GM19452 (cell line): Measurements from ENCODE around the gene RADX.

Experiments
- ATAC-seq: cut with Tn5 transposase; IDR thresholded peaks from one replicate; pipeline ENCODE4 v1.9.1; 2021; ENCODE audit not compliant: unreplicated experiment

Gene RADX

DNA sequence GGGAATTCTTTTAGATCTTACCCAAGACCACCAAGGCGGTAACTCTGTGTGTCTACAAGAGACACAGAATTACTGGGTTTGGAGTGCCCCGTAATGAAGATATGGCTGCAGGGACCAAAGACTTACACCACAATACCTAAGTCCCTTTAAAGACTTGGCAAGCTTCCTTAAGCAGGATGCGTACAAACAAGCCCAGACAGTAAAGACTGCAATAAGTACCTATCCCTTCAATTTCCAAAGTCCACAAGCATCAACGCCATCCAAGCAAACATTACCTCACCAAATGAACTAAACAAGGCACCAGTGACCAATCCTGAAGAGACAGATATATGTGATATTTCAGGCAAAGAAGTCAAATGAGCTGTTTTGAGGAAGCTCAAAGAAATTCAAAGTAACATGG is 72.4 kb downstream of the RADX start:
- ATAC-seq: no peak

DNA sequence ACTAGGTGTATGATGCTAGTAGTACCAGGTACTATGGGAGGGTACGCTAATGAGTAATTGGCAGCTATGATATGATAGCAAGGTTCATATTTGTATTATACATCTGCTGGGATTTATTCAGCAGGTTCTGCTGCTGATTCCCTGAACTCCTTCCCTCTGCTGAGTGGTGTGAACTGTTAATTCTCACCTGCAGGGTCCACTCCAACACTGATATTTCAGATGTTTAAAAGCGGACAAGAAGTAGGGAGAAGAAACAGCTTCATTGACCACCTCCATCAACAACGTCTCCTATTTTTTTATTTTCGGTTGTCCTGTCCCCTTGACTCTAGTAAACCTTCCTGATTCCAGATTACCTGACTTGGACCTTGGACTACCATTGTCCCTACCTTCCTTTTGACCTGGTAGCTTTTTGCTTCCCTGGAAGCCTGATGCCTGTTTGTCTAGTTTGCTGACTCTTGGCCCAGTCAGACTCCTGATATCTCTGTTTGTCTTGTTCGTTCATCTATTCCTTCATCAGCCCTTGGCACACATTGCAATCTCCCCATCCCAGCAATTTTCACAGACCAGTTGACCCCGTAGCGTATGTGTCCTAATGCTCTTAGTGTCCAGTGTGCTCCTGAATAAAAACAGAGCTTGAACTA is 80.8 kb downstream of the RADX start:
- no peak for ATAC-seq

DNA sequence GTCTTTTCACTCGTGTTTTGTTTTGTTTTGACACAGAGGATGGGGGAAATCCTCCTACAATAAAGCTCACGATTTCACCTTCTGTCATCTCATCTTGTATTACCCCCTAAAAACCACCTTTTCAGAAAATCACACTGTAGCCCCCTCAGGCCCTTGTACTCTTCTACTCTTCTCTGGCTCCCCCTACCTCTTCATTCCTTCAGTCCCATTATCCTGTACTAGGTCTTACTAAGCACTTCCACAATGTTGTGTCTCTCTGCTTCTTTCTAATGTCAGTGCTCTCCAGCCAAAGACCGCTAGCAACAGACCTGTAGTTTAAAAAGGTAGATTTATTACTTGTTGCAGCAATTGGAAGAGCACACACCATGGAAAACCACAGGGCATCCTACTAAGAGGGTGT is 84.7 kb downstream of the RADX start:
- ATAC-seq: no peak

DNA sequence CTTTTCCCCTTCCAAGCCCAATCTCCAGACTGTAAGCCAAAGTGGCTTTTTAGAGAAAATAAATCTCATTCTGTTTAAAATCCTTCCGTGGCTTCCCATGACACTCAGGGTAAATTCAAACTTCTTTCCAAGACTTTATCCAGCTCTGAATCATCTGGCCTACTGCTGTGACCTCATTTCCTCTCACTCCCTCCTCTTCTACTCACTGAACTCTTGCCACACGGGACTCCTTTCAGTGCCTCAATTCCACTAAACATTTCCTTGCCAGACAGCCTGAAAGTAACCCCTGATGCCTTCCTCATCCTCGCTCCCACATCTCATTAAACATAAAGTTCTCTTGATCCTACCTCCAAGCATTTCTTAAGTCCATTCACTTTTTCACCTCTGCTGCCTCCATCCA is 86.9 kb downstream of the RADX start:
- no peak for ATAC-seq

DNA sequence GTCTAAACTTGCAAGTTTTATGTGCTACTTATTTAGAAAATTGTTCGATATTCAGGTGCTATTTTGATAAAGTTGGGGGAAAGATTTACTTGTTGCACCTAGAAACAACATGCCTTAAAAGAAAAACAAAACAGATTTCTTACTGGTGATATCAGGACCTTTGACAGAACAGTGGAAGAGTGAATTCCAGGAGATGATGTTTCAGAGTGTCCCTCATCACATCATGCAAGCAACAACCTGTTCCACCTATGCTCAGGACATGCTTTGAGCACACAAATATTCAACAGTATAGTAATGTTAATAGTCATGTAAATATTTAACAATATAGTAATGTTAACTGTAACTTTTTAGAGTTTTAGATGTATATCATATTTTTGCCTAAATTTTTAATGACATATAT is 90.9 kb downstream of the RADX start:
- ATAC-seq: no peak

DNA sequence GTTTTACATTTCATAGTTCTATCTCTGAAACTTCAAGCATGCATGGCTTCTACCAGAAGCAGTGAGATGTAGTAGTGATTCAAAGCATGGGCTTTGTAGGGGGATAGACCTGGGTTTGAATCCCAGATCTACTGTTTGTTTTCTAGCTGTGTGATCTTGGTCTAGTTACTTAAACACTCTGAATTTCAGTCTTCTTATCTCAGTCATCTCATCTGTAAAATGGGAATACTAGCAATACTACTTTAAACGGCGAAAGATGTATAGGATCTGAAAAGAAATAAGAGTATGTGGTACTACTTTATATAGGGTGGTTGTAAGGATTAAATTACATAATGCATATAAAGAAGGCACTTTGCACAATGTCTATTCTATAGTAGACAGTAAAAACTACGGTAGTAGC is 94.7 kb downstream of the RADX start:
- ATAC-seq: no peak

DNA sequence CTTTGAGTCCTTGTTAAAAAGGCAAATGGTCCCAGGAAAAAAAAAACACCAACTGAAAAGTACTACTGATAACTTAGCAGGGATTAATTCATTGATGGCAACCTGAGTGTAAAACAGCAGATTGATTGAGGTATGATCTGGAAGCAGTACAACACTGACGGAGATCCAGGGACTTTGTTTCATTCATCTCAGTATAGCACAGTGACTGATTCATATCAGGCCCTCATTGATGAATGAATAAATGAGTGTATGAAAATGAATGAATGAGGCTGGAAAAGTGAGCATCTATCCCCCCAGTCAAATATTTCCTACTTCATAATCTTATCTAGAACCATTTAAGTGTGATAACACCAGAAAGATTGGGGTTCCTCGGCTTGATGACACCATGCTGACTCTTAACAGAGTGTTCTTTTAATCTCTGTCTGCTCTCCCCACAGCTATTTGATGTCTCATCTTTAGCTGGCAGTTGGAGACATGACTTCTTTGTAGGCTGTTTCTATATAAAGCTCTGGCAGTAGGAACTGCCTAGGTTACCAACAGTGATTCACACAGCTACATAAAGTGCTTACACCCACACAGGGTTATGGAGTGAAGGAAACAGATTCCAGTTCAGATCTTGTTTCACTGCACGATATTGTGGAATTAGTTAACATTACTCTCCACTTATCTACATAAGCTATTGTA is 96.1 kb downstream of the RADX start:
- no peak for ATAC-seq

DNA sequence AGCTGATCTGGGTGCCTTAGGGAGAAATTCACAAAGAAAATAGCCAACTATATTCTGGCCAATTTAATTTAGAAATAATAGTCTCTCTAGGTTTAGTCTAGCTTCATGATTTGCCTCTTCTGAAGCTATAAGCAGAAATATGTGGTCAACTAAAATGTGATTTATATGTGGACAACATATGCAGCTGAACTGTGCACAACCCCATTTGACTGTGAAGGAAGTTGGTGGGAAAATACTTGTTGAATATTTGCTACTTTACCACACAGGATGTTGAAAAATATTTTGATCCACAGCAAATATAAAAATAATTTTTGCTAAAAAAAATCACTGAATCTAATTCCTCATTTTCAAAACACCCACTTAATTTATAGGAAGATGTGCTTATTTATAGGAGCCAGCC is 99.0 kb downstream of the RADX start:
- no peak for ATAC-seq

DNA sequence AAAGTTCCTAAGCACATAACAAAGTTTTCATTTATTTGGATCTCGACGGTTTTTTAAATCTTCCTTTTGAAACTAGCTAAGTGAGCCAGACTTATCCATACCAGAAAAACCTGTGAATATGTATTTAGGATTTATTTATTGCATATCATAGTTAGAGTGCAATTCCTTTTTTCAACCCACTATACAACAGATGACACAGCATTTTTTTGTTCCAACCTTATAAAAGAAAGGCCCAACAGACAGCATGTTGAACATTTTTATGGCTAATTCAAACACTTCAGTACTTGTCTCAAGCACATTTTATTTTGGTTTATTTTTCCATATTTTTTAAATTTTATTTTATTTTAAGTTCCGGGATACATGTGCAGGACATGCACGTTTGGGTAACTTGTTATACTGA is 99.6 kb downstream of the RADX start:
- no peak for ATAC-seq

DNA sequence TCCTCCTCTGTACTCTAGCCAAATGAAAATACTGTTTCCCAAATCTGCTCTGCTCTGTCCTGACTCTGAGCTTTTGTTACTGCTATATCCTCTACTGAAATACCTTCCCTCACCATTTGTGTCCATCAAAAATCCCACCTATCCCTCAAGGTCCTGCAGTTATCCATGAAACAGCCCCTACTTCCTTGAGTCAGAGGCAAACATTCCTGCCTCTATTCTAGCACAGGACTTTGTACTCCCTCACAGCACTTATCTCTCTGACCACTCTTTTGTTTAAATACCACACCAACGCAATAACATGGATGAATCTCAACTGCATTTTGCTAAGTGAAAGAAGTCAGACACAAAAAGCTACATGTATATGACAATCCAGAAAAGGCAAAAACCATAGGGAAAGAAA is 104.2 kb downstream of the RADX start:
- no peak for ATAC-seq

DNA sequence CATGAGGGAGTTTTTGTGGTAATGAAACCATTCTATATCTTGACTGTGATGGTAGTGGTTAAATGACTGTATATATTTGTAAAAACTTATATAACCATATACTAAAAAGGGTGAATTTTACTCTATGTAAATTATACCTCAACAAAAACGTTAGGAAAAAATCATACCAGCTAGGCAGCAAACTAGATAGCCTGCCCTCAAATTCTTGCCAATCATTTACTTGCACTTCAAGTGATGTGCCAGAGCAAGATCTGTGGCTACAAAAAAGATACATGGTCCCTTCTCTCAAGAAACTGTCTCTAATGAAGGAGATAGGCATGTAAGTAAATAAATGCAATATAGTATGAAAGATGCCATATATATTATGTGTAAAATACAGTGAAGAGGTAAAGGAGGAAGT is 104.7 kb downstream of the RADX start:
- ATAC-seq: no peak

DNA sequence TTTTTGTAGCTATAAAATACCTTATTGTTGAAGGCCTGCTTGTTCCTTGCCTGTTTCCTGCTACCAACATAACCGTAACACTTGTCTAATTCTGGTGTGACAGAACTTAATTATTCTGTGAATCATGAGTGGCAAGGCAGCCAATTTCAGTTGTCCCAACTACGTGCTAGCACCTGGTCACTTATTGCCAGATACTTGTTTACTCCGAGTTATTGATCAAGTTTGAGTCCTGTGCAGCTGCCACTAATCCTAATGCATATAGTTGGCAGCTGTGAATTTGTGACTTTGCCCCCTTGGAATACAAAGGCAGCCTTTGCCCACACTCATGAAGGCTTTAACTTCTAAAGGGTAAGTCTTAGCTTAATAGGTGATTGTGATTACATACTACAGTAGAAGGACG is 106.9 kb downstream of the RADX start:
- ATAC-seq: no peak

DNA sequence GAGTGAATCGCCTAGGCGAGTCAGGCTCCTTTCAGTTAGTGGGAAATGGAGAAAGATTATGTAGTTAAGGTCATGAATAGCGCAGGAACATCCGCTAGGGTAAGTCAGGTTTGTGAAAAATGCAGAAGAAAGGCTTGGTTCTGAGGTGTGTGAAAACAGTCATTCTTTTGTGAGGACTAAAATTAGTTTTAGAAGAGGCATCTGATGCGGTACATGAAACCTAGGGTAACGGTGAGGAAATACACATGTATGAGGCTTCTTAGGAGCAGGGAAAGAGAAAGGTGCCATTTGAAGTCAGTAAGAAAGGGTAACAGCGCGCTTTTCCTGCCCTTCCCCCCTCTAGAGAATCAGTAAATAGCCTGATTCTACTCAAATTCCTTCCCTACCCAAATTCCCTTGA is 114.2 kb downstream of the RADX start:
- no peak for ATAC-seq

DNA sequence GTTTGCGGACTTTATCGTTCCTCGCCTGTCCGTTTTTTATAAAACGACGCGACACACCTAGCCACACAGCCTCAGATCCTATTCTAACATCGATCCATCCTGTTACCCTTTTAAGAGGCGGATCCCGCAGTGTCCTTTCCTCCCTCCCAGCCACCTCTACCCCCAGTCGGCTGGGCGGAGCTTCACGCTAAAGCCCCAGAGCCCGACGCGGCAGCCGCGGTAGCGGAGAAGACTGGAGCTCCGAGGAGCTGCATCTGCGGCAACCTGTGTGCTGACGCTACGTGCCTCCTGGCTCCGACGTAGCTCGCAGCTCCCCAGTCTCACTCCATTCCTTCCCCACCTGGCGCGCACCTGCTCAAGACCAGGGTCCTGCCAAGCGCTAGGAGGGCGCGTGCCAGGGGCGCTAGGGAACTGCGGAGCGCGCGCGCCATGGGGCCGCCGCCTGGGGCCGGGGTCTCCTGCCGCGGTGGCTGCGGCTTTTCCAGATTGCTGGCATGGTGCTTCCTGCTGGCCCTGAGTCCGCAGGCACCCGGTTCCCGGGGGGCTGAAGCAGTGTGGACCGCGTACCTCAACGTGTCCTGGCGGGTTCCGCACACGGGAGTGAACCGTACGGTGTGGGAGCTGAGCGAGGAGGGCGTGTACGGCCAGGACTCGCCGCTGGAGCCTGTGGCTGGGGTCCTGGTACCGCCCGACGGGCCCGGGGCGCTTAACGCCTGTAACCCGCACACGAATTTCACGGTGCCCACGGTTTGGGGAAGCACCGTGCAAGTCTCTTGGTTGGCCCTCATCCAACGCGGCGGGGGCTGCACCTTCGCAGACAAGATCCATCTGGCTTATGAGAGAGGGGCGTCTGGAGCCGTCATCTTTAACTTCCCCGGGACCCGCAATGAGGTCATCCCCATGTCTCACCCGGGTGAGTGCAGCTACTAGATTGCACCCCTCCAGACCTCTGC is 115.0 kb downstream of the RADX start, which contains the start of gene RNF128:
Gene RNF128, plus strand, starts transcription at position 217 of the 953 bp plus-strand sequence. Its CDS starts 213 bp downstream, at position 430.
- ATAC-seq: no peak

DNA sequence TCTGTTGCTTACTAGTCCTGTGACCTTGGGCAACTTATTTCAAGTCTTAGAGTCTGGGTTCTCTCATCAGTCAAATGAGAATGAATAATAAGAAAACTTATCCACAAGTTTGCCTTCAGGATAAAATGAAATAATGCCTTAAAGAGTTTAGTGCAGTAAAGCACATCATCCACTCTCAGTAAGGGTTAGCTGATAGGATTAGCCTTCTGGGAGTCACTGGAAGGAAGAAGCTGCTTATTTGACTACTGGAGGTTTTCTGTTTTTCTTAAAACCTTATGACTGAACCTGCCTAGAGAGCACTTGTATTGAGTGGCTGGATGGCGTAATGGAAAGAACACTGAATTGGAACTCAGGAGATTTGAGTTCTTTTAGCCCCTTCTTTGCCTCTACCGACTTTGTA is 116.6 kb downstream of the RADX start:
- ATAC-seq: no peak
